Thoracic aorta (tissue), 2 donors: ENCODE data around the gene COLEC12. TPM values are rescaled to one million over a fixed set of nuclear protein-coding genes. Genes with fewer than 3 reads are reported as not detected.

ENCODE experiments used
- ATAC-seq: fragments of 150-250 bp; one replicate; pipeline ENCODE4 v1.8.0; 2017; ENCODE audit warnings: low read depth; ENCODE audit not compliant: insufficient number of reproducible peaks, low FRiP score
- DNase-seq: peaks from one replicate; pipeline ENCODE4 v3.0.0-alpha.2; 2020; ENCODE audit warnings: low spot score
- H3K27ac ChIP-seq, 2 donors: fragments of 200-600 bp; sonication (generic); 1 replicate in 1 of 2; 2 replicates in 1 of 2; pipeline ENCODE4 v1.5.1; 2016; ENCODE audit warnings: mild to moderate bottlenecking in 2 of 2, moderate library complexity in 2 of 2
- H3K27me3 ChIP-seq: fragments of 200-600 bp; sonication (generic); replicated peaks from 2 replicates; pipeline ENCODE4 v1.6.0; 2016; ENCODE audit warnings: mild to moderate bottlenecking; ENCODE audit not compliant: insufficient read depth
- H3K36me3 ChIP-seq: fragments of 200-600 bp; sonication (generic); one replicate; pipeline ENCODE4 v1.5.1; 2016
- H3K4me1 ChIP-seq, 2 donors: fragments of 200-600 bp; sonication (generic); 1 replicate in 1 of 2; 2 replicates in 1 of 2; pipeline versions ENCODE4 v1.5.1 to v1.6.0; 2016; ENCODE audit warnings: low read depth in 2 of 2, mild to moderate bottlenecking in 1 of 2; ENCODE audit not compliant: control insufficient read depth in 1 of 2
- H3K4me3 ChIP-seq: fragments of 200-600 bp; sonication (generic); 2 replicates; pipeline ENCODE4 v1.5.1; 2016; ENCODE audit warnings: mild to moderate bottlenecking
- H3K9me3 ChIP-seq: fragments of 200-600 bp; sonication (generic); 2 replicates; pipeline ENCODE4 v1.5.1; 2016
- total RNA-seq, 2 donors: library from RNA; depleted of rRNA; stranded (reverse); fragments of >200 nt; gene quantifications; one replicate each; pipeline versions ENCODE4 v1.1.0 to v1.2.3, GENCODE V29; 2016
- TF ChIP-seq, protein P1 (sequence below): fragments of 200-600 bp; sonication (generic); IDR thresholded peaks from one replicate; pipeline ENCODE4 v1.5.1; 2019; ENCODE audit warnings: antibody characterized with exemption

Gene COLEC12
- total RNA-seq, 2 donors from 2014 or later: 19.3 to 21.3 TPM

GRCh38 chr18:364256-364826 is 136.2 kb downstream of the COLEC12 start:
- Histone ChIP-seq H3K36me3 (no peaks in the 10 kb centered on the region), H3K9me3 (no peaks in the 10 kb centered on the region), H3K4me1 (no peaks in the 10 kb centered on the region), H3K4me3 (no peak overlapping the region), H3K27me3 (no peaks in the 10 kb centered on the region), H3K27ac (no peak overlapping the region)
- DNase-seq: no peak
- no peak for ATAC-seq
- TF ChIP-seq, protein P1, sequence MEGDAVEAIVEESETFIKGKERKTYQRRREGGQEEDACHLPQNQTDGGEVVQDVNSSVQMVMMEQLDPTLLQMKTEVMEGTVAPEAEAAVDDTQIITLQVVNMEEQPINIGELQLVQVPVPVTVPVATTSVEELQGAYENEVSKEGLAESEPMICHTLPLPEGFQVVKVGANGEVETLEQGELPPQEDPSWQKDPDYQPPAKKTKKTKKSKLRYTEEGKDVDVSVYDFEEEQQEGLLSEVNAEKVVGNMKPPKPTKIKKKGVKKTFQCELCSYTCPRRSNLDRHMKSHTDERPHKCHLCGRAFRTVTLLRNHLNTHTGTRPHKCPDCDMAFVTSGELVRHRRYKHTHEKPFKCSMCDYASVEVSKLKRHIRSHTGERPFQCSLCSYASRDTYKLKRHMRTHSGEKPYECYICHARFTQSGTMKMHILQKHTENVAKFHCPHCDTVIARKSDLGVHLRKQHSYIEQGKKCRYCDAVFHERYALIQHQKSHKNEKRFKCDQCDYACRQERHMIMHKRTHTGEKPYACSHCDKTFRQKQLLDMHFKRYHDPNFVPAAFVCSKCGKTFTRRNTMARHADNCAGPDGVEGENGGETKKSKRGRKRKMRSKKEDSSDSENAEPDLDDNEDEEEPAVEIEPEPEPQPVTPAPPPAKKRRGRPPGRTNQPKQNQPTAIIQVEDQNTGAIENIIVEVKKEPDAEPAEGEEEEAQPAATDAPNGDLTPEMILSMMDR: no peak

GRCh38 chr18:363301-364085 is 137.0 kb downstream of the COLEC12 start:
- Histone ChIP-seq H3K36me3 (no peaks in the 10 kb centered on the region), H3K4me3 (no peak overlapping the region), H3K4me1 (no peaks in the 10 kb centered on the region), H3K9me3 (no peaks in the 10 kb centered on the region), H3K27me3 (no peaks in the 10 kb centered on the region), H3K27ac (no peak overlapping the region)
- ATAC-seq: no peak
- DNase-seq: no peak
- TF ChIP-seq, protein P1: no peak

DNA sequence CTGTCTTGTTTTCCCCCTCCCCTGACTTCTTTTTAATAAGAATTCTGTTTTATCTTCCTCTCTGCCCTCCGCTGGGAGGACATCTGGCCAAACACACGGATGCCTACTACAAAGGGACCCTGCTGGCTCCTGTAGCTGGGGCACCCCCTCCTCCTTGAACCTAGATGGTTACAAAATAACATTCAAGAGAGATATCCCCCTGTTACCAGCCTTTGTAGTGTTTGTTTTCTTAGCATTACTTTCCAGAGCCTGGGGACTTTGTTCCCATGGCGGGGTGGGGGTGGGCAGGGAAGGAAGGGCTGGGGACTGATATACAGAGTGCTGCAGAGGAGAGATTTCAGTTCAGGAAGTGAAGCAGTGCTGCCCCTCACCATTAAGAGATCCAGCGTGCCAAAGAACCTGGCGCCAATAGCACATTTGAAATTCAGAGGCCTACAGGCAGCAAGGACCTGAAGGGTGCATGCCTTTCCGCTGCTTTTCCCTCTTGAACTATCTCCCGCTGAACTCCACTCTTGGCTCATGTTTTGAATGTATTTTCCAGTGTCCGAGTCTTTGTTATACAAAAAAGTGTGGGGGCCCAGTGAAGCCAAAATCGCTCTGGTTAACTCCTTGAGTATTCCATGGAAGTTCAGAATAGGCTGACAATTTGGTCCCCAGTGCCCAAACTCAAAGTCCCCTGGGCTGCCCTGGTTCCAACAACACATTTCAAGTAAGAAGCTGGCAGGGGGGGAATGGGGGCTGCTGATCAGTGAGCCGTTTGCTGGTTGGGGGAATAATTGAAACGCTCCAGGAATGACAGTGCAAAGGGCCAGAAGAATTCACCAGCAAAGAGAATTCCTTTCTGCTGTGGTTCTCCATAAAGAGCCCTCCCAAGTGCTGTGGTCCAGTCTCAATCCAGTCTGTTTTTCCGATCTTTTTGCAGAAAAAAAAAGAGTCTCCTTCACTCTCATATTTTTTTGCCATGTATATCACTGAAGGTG is 137.9 kb downstream of the COLEC12 start:
- H3K9me3 ChIP-seq: no peaks in the 10 kb centered on the region
- TF ChIP-seq, protein P1: no peak
- no peaks in the 10 kb centered on the region for H3K36me3 ChIP-seq
- no peak overlapping the region for H3K4me3 ChIP-seq
- H3K27me3 ChIP-seq: no peaks in the 10 kb centered on the region
- DNase-seq (no peak), ATAC-seq (no peak)
- H3K4me1 ChIP-seq: no peaks in the 10 kb centered on the region
- no peak overlapping the region for H3K27ac ChIP-seq

DNA sequence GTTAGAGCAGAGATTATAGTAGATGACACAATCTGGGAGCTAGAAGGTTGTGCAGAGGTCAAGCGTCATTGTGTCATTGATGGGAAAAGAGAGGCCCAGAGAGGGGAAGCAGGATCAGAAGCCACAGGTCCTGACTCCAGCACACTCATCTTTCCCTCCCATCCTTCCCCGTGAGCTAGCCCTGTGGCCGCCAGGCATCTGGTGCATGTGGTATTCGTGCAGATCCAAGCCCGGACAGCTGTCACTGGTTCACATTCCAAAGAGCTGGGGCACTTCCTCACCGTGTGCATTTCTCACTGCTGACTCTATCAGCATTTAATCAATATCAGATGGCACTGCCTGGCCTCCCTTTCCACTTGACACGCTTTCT is 138.6 kb downstream of the COLEC12 start:
- Histone ChIP-seq H3K27ac (no peak overlapping the region), H3K4me3 (no peak overlapping the region), H3K4me1 (no peaks in the 10 kb centered on the region), H3K27me3 (no peaks in the 10 kb centered on the region), H3K36me3 (no peaks in the 10 kb centered on the region), H3K9me3 (no peaks in the 10 kb centered on the region)
- ATAC-seq (no peak), DNase-seq (no peak)
- TF ChIP-seq, protein P1: no peak
